Peyer's patch (tissue), 4 donors: ENCODE data around the gene GCC2. TPM values are rescaled to one million over a fixed set of nuclear protein-coding genes. Genes with fewer than 3 reads are reported as not detected.

Source experiments
- DNase-seq, 3 donors: peaks; one replicate each; pipeline ENCODE4 v3.0.0-alpha.2; 2017 to 2019
- H3K27ac ChIP-seq, 4 donors: fragments of 200-600 bp; sonication (generic); one replicate each; pipeline ENCODE4 v1.5.1; 2016 to 2019
- H3K27me3 ChIP-seq, 2 donors: fragments of 200-600 bp; sonication (generic); one replicate each; pipeline ENCODE4 v1.5.1; 2019
- H3K36me3 ChIP-seq, 3 donors: fragments of 200-600 bp; sonication (generic); one replicate each; pipeline ENCODE4 v1.5.1; 2016 to 2019
- H3K4me1 ChIP-seq, 4 donors: fragments of 200-600 bp; sonication (generic); one replicate each; pipeline ENCODE4 v1.5.1; 2016 to 2019
- H3K4me3 ChIP-seq, 4 donors: fragments of 200-600 bp; sonication (generic); 1 replicate in 3 of 4; 2 replicates in 1 of 4; pipeline ENCODE4 v1.5.1; 2016 to 2019; ENCODE audit warnings: mild to moderate bottlenecking in 1 of 4
- H3K9me3 ChIP-seq, 4 donors: fragments of 200-600 bp; sonication (generic); one replicate each; pipeline ENCODE4 v1.5.1; 2016 to 2019; ENCODE audit warnings: mild to moderate bottlenecking in 1 of 4
- POLR2A ChIP-seq, 2 donors: fragments of 450-650 bp; IDR thresholded peaks; one replicate each; pipeline ENCODE4 v1.5.1; 2017; ENCODE audit warnings: antibody characterized with exemption in 2 of 2, mild to moderate bottlenecking in 2 of 2, moderate library complexity in 2 of 2
- total RNA-seq, 4 donors: library from RNA; depleted of rRNA; stranded (reverse); fragments of >200 nt; gene quantifications; one replicate each; pipeline ENCODE4 v1.1.0, GENCODE V29; 2016
- TF ChIP-seq, protein P1 (sequence below), 6 experiments: fragments of 450-650 bp in 4 of 6; fragments of 200-600 bp in 2 of 6; sonication (generic) in 1 of 6; IDR thresholded peaks; one replicate each; pipeline ENCODE4 v1.5.1; 2017 to 2019; ENCODE audit warnings: antibody characterized with exemption in 6 of 6, mild to moderate bottlenecking in 3 of 6, moderate library complexity in 1 of 6

The GCC2 gene
- total RNA-seq, 4 donors from 2014 or later: 64.6 to 164 (median 95.6) TPM

DNA sequence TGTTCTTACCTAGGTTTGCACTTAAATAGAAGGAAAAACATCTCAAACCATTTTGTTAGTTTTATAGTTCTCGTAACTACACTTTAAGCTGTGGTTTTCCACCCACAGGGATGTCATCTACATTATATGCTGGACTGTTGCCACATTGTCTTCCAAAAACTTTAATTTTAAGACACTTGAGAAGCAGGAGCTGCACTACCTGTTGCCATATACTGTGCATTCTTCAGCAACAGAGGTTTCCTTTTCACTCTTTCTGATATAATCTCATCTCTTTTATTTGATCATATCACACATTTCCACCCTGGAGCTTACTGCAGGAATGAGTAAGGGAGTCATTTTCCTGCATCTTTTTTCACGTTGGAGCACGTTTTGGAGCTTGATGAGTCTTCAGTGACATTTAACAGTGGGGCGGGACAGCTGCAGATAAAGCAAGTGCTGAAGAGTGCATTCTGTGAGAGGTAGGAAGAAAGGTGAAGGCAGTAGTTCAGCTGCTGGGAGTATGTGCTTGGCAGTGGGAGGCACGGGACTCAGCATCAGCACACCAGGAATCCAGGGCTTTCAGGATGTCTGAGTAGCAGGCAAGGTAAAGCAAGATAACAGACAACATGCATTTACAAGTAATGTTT is 89.1 kb downstream of the GCC2 start:
- Histone ChIP-seq H3K27ac (no peak overlapping the region), H3K4me3 (no peak overlapping the region), H3K36me3 (no peaks in the 10 kb centered on the region), H3K9me3 (no peaks in the 10 kb centered on the region), H3K27me3 (no peaks in the 10 kb centered on the region), H3K4me1 (peaks cover 0 to 47% (median 0%) of the 10 kb centered on the region in 4 donors)
- DNase-seq: no peak
- TF ChIP-seq, protein P1, sequence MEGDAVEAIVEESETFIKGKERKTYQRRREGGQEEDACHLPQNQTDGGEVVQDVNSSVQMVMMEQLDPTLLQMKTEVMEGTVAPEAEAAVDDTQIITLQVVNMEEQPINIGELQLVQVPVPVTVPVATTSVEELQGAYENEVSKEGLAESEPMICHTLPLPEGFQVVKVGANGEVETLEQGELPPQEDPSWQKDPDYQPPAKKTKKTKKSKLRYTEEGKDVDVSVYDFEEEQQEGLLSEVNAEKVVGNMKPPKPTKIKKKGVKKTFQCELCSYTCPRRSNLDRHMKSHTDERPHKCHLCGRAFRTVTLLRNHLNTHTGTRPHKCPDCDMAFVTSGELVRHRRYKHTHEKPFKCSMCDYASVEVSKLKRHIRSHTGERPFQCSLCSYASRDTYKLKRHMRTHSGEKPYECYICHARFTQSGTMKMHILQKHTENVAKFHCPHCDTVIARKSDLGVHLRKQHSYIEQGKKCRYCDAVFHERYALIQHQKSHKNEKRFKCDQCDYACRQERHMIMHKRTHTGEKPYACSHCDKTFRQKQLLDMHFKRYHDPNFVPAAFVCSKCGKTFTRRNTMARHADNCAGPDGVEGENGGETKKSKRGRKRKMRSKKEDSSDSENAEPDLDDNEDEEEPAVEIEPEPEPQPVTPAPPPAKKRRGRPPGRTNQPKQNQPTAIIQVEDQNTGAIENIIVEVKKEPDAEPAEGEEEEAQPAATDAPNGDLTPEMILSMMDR (IDR thresholded peaks at IDR 0.05): no peak
- TF ChIP-seq POLR2A (IDR thresholded peaks at IDR 0.05): no peak

DNA sequence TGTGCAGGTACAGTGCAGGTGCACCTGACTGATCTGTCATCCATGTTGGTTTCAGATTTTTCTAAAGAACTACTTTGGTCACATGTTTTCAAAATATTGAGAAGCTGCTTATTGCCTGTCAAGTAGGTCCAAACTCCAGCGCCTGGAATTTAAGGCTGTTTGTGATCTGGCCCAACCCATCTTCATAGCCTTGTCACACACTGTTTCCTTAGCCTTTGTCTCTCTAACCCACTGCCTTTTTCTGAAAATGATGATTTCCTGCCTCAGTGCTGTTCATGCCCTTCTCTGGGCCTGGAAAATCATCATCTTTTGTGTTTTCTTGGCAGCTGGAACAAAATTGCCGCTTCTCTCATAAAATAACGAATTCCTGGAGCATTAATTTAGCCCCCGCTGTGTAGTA is 92.4 kb downstream of the GCC2 start:
- DNase-seq: no peak
- no peak overlapping the region for H3K27ac ChIP-seq
- no peaks in the 10 kb centered on the region for H3K27me3 ChIP-seq
- peaks cover 0 to 31% (median 0%) of the 10 kb centered on the region in 4 donors for H3K4me1 ChIP-seq
- no peak overlapping the region for H3K4me3 ChIP-seq
- TF ChIP-seq, protein P1 (IDR thresholded peaks at IDR 0.05): no peak
- TF ChIP-seq POLR2A (IDR thresholded peaks at IDR 0.05): no peak
- H3K9me3 ChIP-seq: no peaks in the 10 kb centered on the region
- no peaks in the 10 kb centered on the region for H3K36me3 ChIP-seq

DNA sequence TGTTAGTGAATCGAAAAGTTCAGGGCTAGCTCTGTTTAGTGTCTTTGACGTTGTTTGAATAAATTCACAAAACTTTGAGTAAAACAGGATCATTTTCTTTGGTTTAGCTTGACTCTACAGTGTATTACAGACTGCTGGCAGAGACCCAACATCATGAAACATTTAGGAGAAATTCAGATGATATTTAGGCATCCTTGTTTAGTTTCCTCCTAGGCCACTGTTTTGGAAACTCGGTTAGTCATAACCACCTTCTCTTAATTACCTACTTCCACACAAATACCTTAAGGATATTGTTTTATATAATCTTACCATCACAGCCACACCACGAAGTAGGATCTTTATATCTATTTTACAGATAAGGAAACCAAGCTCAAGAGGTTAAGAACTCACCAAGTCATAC is 93.1 kb downstream of the GCC2 start:
- H3K27ac ChIP-seq: no peak overlapping the region
- DNase-seq: no peak
- H3K27me3 ChIP-seq: no peaks in the 10 kb centered on the region
- H3K4me3 ChIP-seq: no peak overlapping the region
- no peaks in the 10 kb centered on the region for H3K36me3 ChIP-seq
- no peaks in the 10 kb centered on the region for H3K9me3 ChIP-seq
- H3K4me1 ChIP-seq: peaks cover 0 to 27% (median 0%) of the 10 kb centered on the region in 4 donors
- TF ChIP-seq, protein P1 (IDR thresholded peaks at IDR 0.05): no peak
- TF ChIP-seq POLR2A (IDR thresholded peaks at IDR 0.05): no peak

DNA sequence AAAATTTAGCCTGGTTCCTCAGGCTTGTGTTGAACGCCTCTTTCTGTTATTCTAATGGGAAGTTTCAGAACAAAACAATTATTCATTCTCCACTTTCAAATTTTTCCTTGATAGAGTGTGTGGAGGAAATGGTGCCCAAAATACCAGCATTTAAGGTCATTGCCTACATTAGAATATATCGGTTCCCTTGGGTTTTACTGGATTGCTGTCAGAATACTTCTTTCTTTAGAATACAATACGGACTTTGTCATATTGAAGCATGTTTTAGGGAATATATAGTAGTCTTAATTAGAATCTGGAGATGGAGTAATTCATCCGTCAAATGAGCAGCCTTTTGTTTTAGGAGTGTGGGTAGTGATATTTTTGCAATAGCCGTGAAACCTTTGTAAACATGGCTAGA is 98.6 kb downstream of the GCC2 start:
- H3K27ac ChIP-seq: no peak overlapping the region
- H3K4me1 ChIP-seq: no peaks in the 10 kb centered on the region
- H3K27me3 ChIP-seq: no peaks in the 10 kb centered on the region
- no peaks in the 10 kb centered on the region for H3K9me3 ChIP-seq
- no peak overlapping the region for H3K4me3 ChIP-seq
- no peaks in the 10 kb centered on the region for H3K36me3 ChIP-seq
- TF ChIP-seq POLR2A (IDR thresholded peaks at IDR 0.05): no peak
- TF ChIP-seq, protein P1 (IDR thresholded peaks at IDR 0.05): no peak
- no peak for DNase-seq

DNA sequence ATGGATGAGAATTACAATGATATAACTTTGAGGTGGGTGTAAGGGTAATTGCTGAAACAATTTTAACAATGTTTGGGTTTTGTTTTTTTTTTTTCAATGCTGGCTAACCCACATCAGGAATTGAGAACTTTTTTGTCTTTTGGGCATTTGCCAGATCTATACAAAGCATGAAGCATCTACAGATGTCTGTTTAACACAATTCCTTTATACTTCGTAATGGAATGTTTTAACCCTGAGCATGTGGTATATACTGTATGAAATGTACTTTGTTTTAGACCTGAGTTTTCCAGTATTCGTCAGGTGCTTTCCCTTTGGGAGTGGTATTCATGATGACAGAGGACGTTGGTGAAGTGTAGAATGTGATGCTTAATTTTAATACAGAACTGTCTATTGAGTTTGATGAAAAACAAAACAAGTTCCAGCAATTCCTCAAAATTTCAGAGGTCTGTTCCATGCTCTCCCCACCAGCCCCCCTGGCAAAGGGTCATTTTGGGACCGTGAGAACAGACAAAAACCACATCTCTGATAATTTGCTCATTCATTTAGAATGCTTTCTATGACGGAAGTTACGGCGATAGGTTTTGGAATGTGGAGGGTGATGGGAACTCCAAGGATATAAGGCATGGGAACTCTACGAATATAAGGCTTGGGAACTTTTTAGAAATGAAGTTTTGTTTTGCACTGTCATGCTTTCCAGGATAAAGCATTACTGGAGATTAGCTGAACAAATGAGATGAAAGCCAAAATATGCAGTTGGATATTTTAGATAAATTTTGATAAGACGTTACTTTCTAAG is 99.4 kb downstream of the GCC2 start:
- DNase-seq: no peak
- no peaks in the 10 kb centered on the region for H3K9me3 ChIP-seq
- no peaks in the 10 kb centered on the region for H3K36me3 ChIP-seq
- TF ChIP-seq, protein P1 (IDR thresholded peaks at IDR 0.05): no peak
- TF ChIP-seq POLR2A (IDR thresholded peaks at IDR 0.05): no peak
- no peak overlapping the region for H3K4me3 ChIP-seq
- H3K27ac ChIP-seq: no peak overlapping the region
- H3K27me3 ChIP-seq: no peaks in the 10 kb centered on the region
- H3K4me1 ChIP-seq: no peaks in the 10 kb centered on the region
